ENCODE results near the gene ABCG1. TPM values are rescaled to one million over a fixed set of nuclear protein-coding genes. Genes with fewer than 3 reads are reported as not detected.

ABCG1 gene
- total RNA-seq, 4 donors from 2014 or later, result 33.0 to 68.5 (median 40.8) TPM

- Histone ChIP-seq H3K36me3 (no peaks in the 10 kb centered on the region), H3K27ac (no peak overlapping the region), H3K27me3 (no peaks in the 10 kb centered on the region), H3K9me3 (no peaks in the 10 kb centered on the region), H3K4me3 (no peak overlapping the region), H3K4me1 (no peaks in the 10 kb centered on the region)
- peak in 2 of 3 donors; percentile 69 to 70 for DNase-seq
- TF ChIP-seq POLR2A (IDR thresholded peaks at IDR 0.05), result no peak
- TF ChIP-seq, protein P1, sequence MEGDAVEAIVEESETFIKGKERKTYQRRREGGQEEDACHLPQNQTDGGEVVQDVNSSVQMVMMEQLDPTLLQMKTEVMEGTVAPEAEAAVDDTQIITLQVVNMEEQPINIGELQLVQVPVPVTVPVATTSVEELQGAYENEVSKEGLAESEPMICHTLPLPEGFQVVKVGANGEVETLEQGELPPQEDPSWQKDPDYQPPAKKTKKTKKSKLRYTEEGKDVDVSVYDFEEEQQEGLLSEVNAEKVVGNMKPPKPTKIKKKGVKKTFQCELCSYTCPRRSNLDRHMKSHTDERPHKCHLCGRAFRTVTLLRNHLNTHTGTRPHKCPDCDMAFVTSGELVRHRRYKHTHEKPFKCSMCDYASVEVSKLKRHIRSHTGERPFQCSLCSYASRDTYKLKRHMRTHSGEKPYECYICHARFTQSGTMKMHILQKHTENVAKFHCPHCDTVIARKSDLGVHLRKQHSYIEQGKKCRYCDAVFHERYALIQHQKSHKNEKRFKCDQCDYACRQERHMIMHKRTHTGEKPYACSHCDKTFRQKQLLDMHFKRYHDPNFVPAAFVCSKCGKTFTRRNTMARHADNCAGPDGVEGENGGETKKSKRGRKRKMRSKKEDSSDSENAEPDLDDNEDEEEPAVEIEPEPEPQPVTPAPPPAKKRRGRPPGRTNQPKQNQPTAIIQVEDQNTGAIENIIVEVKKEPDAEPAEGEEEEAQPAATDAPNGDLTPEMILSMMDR (IDR thresholded peaks at IDR 0.05), result no peak
Measured at GRCh38 chr21:42208801-42209490, 10.0 kb upstream of the ABCG1 start.

DNA sequence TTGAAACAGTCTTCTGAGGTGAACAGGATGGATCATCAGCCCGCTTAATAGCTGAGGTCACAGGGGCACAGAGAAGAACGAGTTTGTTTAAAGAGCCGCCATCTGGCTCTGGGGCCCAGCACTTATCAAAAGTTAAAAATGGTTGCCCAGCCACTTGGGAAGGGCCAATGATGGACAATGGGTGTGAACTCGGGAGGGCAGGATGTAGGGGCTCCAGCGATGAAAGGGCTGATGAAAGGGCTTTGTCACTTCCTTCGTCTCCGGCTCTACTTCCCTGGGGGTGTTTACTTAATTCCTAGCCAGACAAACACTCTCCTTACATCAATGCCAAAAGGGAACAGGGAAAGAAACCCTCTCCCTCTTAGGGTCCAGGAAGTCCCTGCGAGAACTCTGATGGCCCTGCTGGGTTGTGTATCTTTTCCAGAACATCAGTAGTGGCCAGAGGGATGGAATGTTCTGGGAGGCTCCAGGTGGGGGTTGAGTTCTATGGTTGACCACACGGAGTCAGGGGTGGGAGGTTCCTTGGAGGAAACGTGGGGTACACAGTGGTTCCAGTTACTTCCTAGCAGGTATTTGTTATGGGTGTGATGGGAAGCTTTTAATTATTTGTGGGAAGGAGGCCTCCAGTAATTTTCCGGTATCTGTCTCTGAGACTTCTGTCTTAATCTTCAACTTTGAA lies 9.0 kb upstream of the ABCG1 start:
- no peaks in the 10 kb centered on the region for H3K36me3 ChIP-seq
- no peak overlapping the region for H3K27ac ChIP-seq
- H3K4me3 ChIP-seq, result no peak overlapping the region
- no peak for TF ChIP-seq POLR2A (IDR thresholded peaks at IDR 0.05)
- TF ChIP-seq, protein P1 (IDR thresholded peaks at IDR 0.05), result no peak
- no peaks in the 10 kb centered on the region for H3K9me3 ChIP-seq
- H3K27me3 ChIP-seq, result no peaks in the 10 kb centered on the region
- DNase-seq, result peak in 1 of 3 donors; percentile 8
- no peaks in the 10 kb centered on the region for H3K4me1 ChIP-seq

DNA sequence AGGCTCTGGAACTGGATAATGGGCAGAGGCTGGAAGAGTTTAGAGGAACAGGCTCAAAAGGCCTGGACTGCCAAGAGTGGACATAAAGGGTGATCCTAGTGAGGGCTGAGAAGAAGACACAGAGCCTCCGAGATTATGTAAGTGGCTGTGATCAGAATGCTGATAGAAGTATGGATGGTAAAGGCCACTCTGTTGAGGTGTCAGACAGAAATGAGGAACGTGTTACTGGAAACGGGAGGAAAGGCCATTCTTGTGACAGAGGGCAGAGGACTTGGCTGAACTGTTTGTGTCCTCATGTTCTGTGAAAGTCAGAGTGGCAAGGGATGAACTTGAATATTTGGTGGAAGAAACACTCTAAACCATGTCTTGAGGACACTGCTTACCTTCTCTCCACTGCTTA lies 6.7 kb upstream of the ABCG1 start:
- no peak overlapping the region for H3K4me3 ChIP-seq
- no peaks in the 10 kb centered on the region for H3K36me3 ChIP-seq
- no peaks in the 10 kb centered on the region for H3K4me1 ChIP-seq
- DNase-seq, result peak in 1 of 3 donors; percentile 2
- no peak for TF ChIP-seq POLR2A (IDR thresholded peaks at IDR 0.05)
- TF ChIP-seq, protein P1 (IDR thresholded peaks at IDR 0.05), result no peak
- no peaks in the 10 kb centered on the region for H3K27me3 ChIP-seq
- no peak overlapping the region for H3K27ac ChIP-seq
- no peaks in the 10 kb centered on the region for H3K9me3 ChIP-seq

DNA sequence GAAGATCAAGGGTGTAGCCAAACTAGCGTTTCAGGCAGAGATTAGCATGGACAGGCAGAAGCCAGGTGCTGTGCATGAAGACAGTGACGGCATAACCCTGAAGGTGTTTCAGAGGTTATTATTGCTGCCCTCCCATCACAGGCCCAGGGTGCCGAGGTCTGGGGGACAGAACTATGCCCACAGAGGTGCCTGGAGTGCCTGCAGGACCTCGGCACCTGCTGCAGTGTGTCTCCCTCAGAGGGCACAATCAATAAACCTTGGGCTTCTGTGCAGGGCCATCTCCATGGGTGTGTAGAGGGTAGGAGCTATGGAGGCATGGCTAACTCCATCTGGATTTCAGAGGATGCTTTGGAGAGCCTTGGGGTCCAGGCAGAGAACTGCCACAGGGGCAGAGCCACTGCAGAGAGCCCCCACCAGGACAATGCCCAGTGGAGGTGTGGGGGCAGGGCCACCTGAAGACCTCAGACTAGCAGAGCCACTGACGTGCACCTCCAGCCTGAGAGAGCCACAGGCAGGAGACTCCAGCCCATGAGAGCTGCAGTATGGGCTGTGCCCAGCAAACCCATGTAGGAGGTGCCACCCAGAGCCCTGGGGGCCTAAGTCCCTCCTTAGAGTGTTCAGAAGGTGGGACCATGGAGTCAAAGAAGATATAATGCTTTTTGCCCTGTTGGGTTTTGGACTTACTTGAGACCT lies 5.7 kb upstream of the ABCG1 start:
- DNase-seq, result peak in 1 of 3 donors; percentile 39
- TF ChIP-seq, protein P1 (IDR thresholded peaks at IDR 0.05), result no peak
- TF ChIP-seq POLR2A (IDR thresholded peaks at IDR 0.05), result no peak

GRCh38 chr21:42214081-42214750 lies 4.7 kb upstream of the ABCG1 start:
- Histone ChIP-seq H3K9me3 (no peaks in the 10 kb centered on the region), H3K36me3 (no peaks in the 10 kb centered on the region), H3K27me3 (no peaks in the 10 kb centered on the region), H3K4me1 (peaks cover 0 to 7% (median 0%) of the 10 kb centered on the region in 4 donors), H3K4me3 (no peak overlapping the region), H3K27ac (peak overlapping the region in 1 of 4 donors; percentile 55)
- TF ChIP-seq POLR2A (IDR thresholded peaks at IDR 0.05), result peak in 1 of 2 donors; percentile 11
- TF ChIP-seq, protein P1 (IDR thresholded peaks at IDR 0.05), result no peak
- DNase-seq, result peak in 1 of 3 donors; percentile 70

More for the DNA sequence above, 5.7 kb upstream of the ABCG1 start:
- H3K4me1 ChIP-seq, result no peaks in the 10 kb centered on the region
- no peak overlapping the region for H3K27ac ChIP-seq
- H3K36me3 ChIP-seq, result no peaks in the 10 kb centered on the region
- no peaks in the 10 kb centered on the region for H3K27me3 ChIP-seq
- no peak overlapping the region for H3K4me3 ChIP-seq
- no peaks in the 10 kb centered on the region for H3K9me3 ChIP-seq

Measured in Peyer's patch (tissue), 4 donors.